Parathyroid adenoma (tissue), 2 donors: ENCODE measurements around the gene SOD2.

ENCODE experiments used
- H2AFZ ChIP-seq: fragments of 300-600 bp; sonication (generic); one replicate; pipeline ENCODE4 v1.7.0; 2017; ENCODE audit warnings: antibody characterized with exemption, mild to moderate bottlenecking
- H3K27ac ChIP-seq: fragments of 300-600 bp; sonication (generic); one replicate; pipeline ENCODE4 v1.7.0; 2017
- H3K27me3 ChIP-seq: fragments of 300-600 bp; sonication (generic); one replicate; pipeline ENCODE4 v1.7.0; 2017; ENCODE audit warnings: low read length; ENCODE audit not compliant: control insufficient read depth, insufficient read depth
- H3K36me3 ChIP-seq: fragments of 300-600 bp; sonication (generic); one replicate; pipeline ENCODE4 v1.7.0; 2017; ENCODE audit warnings: low read length; ENCODE audit not compliant: control insufficient read depth, insufficient read depth
- H3K4me1 ChIP-seq: fragments of 300-600 bp; sonication (generic); one replicate; pipeline ENCODE4 v1.7.0; 2017; ENCODE audit warnings: control low read depth
- H3K4me2 ChIP-seq: fragments of 300-600 bp; sonication (generic); one replicate; pipeline ENCODE4 v1.7.0; 2017; ENCODE audit warnings: low read length
- H3K4me3 ChIP-seq: fragments of 300-600 bp; sonication (generic); one replicate; pipeline ENCODE4 v1.7.0; 2017; ENCODE audit warnings: low read depth, low read length
- H3K79me2 ChIP-seq: fragments of 300-600 bp; sonication (generic); one replicate; pipeline ENCODE4 v1.7.0; 2017; ENCODE audit warnings: control low read depth
- H3K9ac ChIP-seq: fragments of 300-600 bp; sonication (generic); one replicate; pipeline ENCODE4 v1.7.0; 2017; ENCODE audit warnings: mild to moderate bottlenecking
- H3K9me3 ChIP-seq: fragments of 300-600 bp; sonication (generic); one replicate; pipeline ENCODE4 v1.7.0; 2017; ENCODE audit warnings: low read length; ENCODE audit not compliant: control insufficient read depth
- CTCF ChIP-seq: fragments of 300-600 bp; sonication (generic); IDR thresholded peaks from one replicate; pipeline ENCODE4 v1.7.0; 2017; ENCODE audit warnings: antibody characterized with exemption, mild to moderate bottlenecking
- donor health status: primary hyperparathyroidism.

Gene SOD2

GRCh38 chr6:159682810-159683209 lies 10.2 kb downstream of the SOD2 start:
- H3K4me2 ChIP-seq: no peak overlapping the region
- H3K9me3 ChIP-seq: no peaks in the 10 kb centered on the region
- TF ChIP-seq CTCF: no peak
- H3K4me3 ChIP-seq: no peak overlapping the region
- H3K36me3 ChIP-seq: no peaks in the 10 kb centered on the region
- no peak overlapping the region for H3K9ac ChIP-seq
- peaks cover 14% of the 10 kb centered on the region for H3K79me2 ChIP-seq
- H2AFZ ChIP-seq: no peak overlapping the region
- H3K4me1 ChIP-seq: no peaks in the 10 kb centered on the region
- no peaks in the 10 kb centered on the region for H3K27me3 ChIP-seq
- no peak overlapping the region for H3K27ac ChIP-seq

GRCh38 chr6:159682295-159682694 lies 10.7 kb downstream of the SOD2 start:
- H2AFZ ChIP-seq: no peak overlapping the region
- no peak for TF ChIP-seq CTCF
- no peak overlapping the region for H3K9ac ChIP-seq
- no peaks in the 10 kb centered on the region for H3K27me3 ChIP-seq
- H3K4me3 ChIP-seq: no peak overlapping the region
- H3K27ac ChIP-seq: no peak overlapping the region
- peaks cover 9% of the 10 kb centered on the region for H3K79me2 ChIP-seq
- no peak overlapping the region for H3K4me2 ChIP-seq
- H3K9me3 ChIP-seq: no peaks in the 10 kb centered on the region
- no peaks in the 10 kb centered on the region for H3K4me1 ChIP-seq
- no peaks in the 10 kb centered on the region for H3K36me3 ChIP-seq

GRCh38 chr6:159681191-159681880 lies 11.7 kb downstream of the SOD2 start:
- Histone ChIP-seq H3K27me3 (no peaks in the 10 kb centered on the region), H3K36me3 (no peaks in the 10 kb centered on the region), H2AFZ (no peak overlapping the region), H3K79me2 (peaks cover 5% of the 10 kb centered on the region), H3K27ac (no peak overlapping the region), H3K9ac (no peak overlapping the region), H3K9me3 (no peaks in the 10 kb centered on the region), H3K4me3 (no peak overlapping the region), H3K4me1 (no peaks in the 10 kb centered on the region), H3K4me2 (no peak overlapping the region)
- TF ChIP-seq CTCF: no peak

GRCh38 chr6:159680104-159680503 lies 12.9 kb downstream of the SOD2 start:
- Histone ChIP-seq H3K4me1 (no peaks in the 10 kb centered on the region), H3K79me2 (no peaks in the 10 kb centered on the region), H3K4me2 (no peak overlapping the region), H3K9ac (no peak overlapping the region), H2AFZ (no peak overlapping the region), H3K9me3 (no peaks in the 10 kb centered on the region), H3K27me3 (no peaks in the 10 kb centered on the region), H3K27ac (no peak overlapping the region), H3K4me3 (no peak overlapping the region), H3K36me3 (no peaks in the 10 kb centered on the region)
- TF ChIP-seq CTCF: no peak
